HepG2 (cell line): ENCODE data around the gene CIAO2A. TPM values are rescaled to one million over a fixed set of nuclear protein-coding genes. Genes with fewer than 3 reads are reported as not detected.

Source experiments
- ATF4 ChIP-seq, 2 experiments: fragments of 450-650 bp in 1 of 2; sonication (generic) in 1 of 2; formaldehyde crosslinking; IDR thresholded peaks; 2 replicates each; pipeline versions ENCODE4 v1.5.0 to v1.8.0; 2020 to 2022; ENCODE audit warnings: mild to moderate bottlenecking in 1 of 2, missing genetic modification reagents in 1 of 2
- BHLHE40 ChIP-seq: IDR thresholded peaks from 2 replicates; pipeline ENCODE4 v1.6.1; 2011; ENCODE audit warnings: low read length, improper control_type of control experiment
- CBX5 ChIP-seq: sonication (generic); formaldehyde crosslinking; IDR thresholded peaks from 2 replicates; pipeline ENCODE4 v1.4.0; 2020; ENCODE audit warnings: missing genetic modification reagents, borderline replicate concordance
- CHD2 ChIP-seq: IDR thresholded peaks from 2 replicates; pipeline ENCODE4 v1.6.1; 2011; ENCODE audit warnings: low read depth, low read length, improper control_type of control experiment
- EP300 ChIP-seq, 3 experiments: sonication (generic) in 1 of 3; formaldehyde crosslinking in 1 of 3; IDR thresholded peaks; 2 replicates each; pipeline versions ENCODE4 v1.5.1 to v1.6.1; 2011 to 2020; ENCODE audit warnings: low read depth in 2 of 3, low read length in 2 of 3, borderline replicate concordance in 1 of 3, improper control_type of control experiment in 1 of 3, mild to moderate bottlenecking in 1 of 3, missing genetic modification reagents in 1 of 3, moderate library complexity in 1 of 3
- HMGXB3 ChIP-seq: sonication (generic); formaldehyde crosslinking; IDR thresholded peaks from 2 replicates; pipeline ENCODE4 v1.4.0; 2020; ENCODE audit warnings: missing genetic modification reagents, borderline replicate concordance
- HOMEZ ChIP-seq: IDR thresholded peaks from 2 replicates; pipeline ENCODE4 v1.6.1; 2016; ENCODE audit warnings: low read depth
- IRX3 ChIP-seq: sonication (generic); formaldehyde crosslinking; IDR thresholded peaks from 2 replicates; pipeline ENCODE4 v1.8.1; 2023; ENCODE audit warnings: mild to moderate bottlenecking, low read depth, missing genetic modification reagents, borderline replicate concordance
- KDM2A ChIP-seq: sonication (generic); formaldehyde crosslinking; IDR thresholded peaks from 2 replicates; pipeline ENCODE4 v1.4.0; 2020; ENCODE audit warnings: low read depth, missing genetic modification reagents, borderline replicate concordance
- MAFK ChIP-seq, 2 experiments: IDR thresholded peaks in 1 of 2; conservative IDR thresholded peaks in 1 of 2; 2 replicates each; pipeline ENCODE4 v1.6.1; 2011; ENCODE audit warnings: improper control_type of control experiment in 2 of 2, low read length in 2 of 2
- PRDM4 ChIP-seq: sonication (generic); formaldehyde crosslinking; IDR thresholded peaks from 2 replicates; pipeline ENCODE4 v1.9.0; 2021; ENCODE audit warnings: missing genetic modification reagents, borderline replicate concordance
- RFXAP ChIP-seq: sonication (generic); formaldehyde crosslinking; IDR thresholded peaks from 2 replicates; pipeline ENCODE4 v1.4.0; 2020; ENCODE audit warnings: missing genetic modification reagents, borderline replicate concordance
- ZBTB46 ChIP-seq: sonication (generic); formaldehyde crosslinking; IDR thresholded peaks from 2 replicates; pipeline ENCODE4 v1.4.0; 2020; ENCODE audit warnings: mild to moderate bottlenecking, missing genetic modification reagents, borderline replicate concordance
- ZNF660 ChIP-seq: sonication (generic); formaldehyde crosslinking; IDR thresholded peaks from 2 replicates; pipeline ENCODE4 v1.5.1; 2020; ENCODE audit warnings: mild to moderate bottlenecking, low read depth, missing genetic modification reagents, borderline replicate concordance
- polyA plus RNA-seq, 8 experiments: library from polyadenylated mRNA; depleted of rRNA in 3 of 8; stranded (reverse) in 7 of 8; unstranded in 1 of 8; fragments of >200 nt; fragmentation: Illumina TruSeq in 4 of 8; extraction: Trizol in 4 of 8; gene quantifications; 2 replicates each; pipeline versions ENCODE4 v1.2.1 to v1.2.3, GENCODE V29; 2011 to 2016; ENCODE audit warnings: low read depth in 4 of 8, missing spikeins in 1 of 8, mixed read lengths in 1 of 8; ENCODE audit not compliant: insufficient read depth in 1 of 8
- total RNA-seq, 5 experiments: library from RNA; depleted of rRNA; stranded (reverse); fragments of >200 nt; fragmentation: Illumina TruSeq; extraction: Trizol; gene quantifications; 2 replicates each; pipeline ENCODE4 v1.2.3, GENCODE V29; 2016; ENCODE audit warnings: low read depth in 1 of 5
- TF ChIP-seq, protein P1 (sequence below): sonication (generic); IDR thresholded peaks from 2 replicates; pipeline ENCODE4 v1.6.1; 2016; ENCODE audit warnings: low read depth, borderline replicate concordance

The CIAO2A gene
- total and polyA plus RNA-seq, 2 of the 13 experiments (the other 11 are each of a cell fraction or from before 2014, with no cell fraction given): 83.0 to 100 TPM

GRCh38 chr15:64112073-64112772 is 18.6 kb upstream of the CIAO2A start (continued):
- TF ChIP-seq PRDM4 (CRISPR knock-in tag) (no peak), MAFK (conservative IDR thresholded peaks at IDR 0.05 in 1 of 2, IDR thresholded peaks at IDR 0.05 in 1 of 2; ENCODE audit: low read length in 2 of 2) (peak; percentile 100), ZBTB46 (CRISPR knock-in tag) (no peak), HMGXB3 (CRISPR knock-in tag) (no peak), CHD2 (no peak), IRX3 (CRISPR knock-in tag) (no peak), HOMEZ (no peak), BHLHE40 (no peak), CBX5 (CRISPR knock-in tag) (no peak), KDM2A (CRISPR knock-in tag) (no peak), EP300 (IDR thresholded peaks at IDR 0.05; ENCODE audit: low read depth in 2 of 2, low read length in 2 of 2) (0 out of 4 replicates have a peak, but pooled peaks of 1 of the 2 experiments have one; percentile 28), EP300 (CRISPR knock-in tag; IDR thresholded peaks at IDR 0.05; ENCODE audit: borderline replicate concordance) (no peak), ATF4 (CRISPR knock-in tag; IDR thresholded peaks at IDR 0.05) (no peak), ZNF660 (CRISPR knock-in tag) (no peak), RFXAP (CRISPR knock-in tag) (no peak)
- TF ChIP-seq, protein P1, sequence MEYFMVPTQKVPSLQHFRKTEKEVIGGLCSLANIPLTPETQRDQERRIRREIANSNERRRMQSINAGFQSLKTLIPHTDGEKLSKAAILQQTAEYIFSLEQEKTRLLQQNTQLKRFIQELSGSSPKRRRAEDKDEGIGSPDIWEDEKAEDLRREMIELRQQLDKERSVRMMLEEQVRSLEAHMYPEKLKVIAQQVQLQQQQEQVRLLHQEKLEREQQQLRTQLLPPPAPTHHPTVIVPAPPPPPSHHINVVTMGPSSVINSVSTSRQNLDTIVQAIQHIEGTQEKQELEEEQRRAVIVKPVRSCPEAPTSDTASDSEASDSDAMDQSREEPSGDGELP: peak; percentile 94
